Natural killer cell (primary cell): ENCODE data around the gene GTF2IRD1. TPM values are rescaled to one million over a fixed set of nuclear protein-coding genes. Genes with fewer than 3 reads are reported as not detected.

Experiments
- ATAC-seq, 3 donors: fragments of 150-1000 bp in 2 of 3; fragments of 200-7000 bp in 1 of 3; cut with Tn5 transposase; 1 replicate in 1 of 3; 2 replicates in 2 of 3; pipeline ENCODE4 v1.10.0; 2021; ENCODE audit warnings: mild to moderate bottlenecking in 2 of 3, moderate library complexity in 2 of 3
- DNase-seq, 2 donors: peaks; one replicate each; pipeline versions ENCODE4 v3.0.0 to v3.0.0-alpha.2; 2013 to 2021; ENCODE audit warnings: mixed read lengths in 1 of 2
- H3K27ac ChIP-seq: one replicate; pipeline ENCODE4 v1.5.1; 2013; ENCODE audit warnings: mild to moderate bottlenecking, low read length
- H3K27me3 ChIP-seq: one replicate; pipeline ENCODE4 v1.6.1; 2013; ENCODE audit warnings: low read length; ENCODE audit not compliant: control insufficient read depth, insufficient read depth
- H3K36me3 ChIP-seq: one replicate; pipeline ENCODE4 v1.6.1; 2013; ENCODE audit warnings: low read length; ENCODE audit not compliant: control insufficient read depth, insufficient read depth
- H3K4me1 ChIP-seq: one replicate; pipeline ENCODE4 v1.6.1; 2013; ENCODE audit warnings: low read length; ENCODE audit not compliant: control insufficient read depth, insufficient read depth
- H3K4me3 ChIP-seq: one replicate; pipeline ENCODE4 v1.5.1; 2013; ENCODE audit warnings: low read length
- H3K9me3 ChIP-seq: one replicate; pipeline ENCODE4 v1.6.1; 2013; ENCODE audit warnings: low read length; ENCODE audit not compliant: control insufficient read depth, insufficient read depth
- H3K27ac Mint-ChIP-seq, 2 donors: one replicate each; pipeline ENCODE4 v1.8.0; 2022; ENCODE audit warnings: mild to moderate bottlenecking in 2 of 2, mixed read lengths in 2 of 2, moderate library complexity in 1 of 2
- H3K27me3 Mint-ChIP-seq, 2 donors: one replicate each; pipeline ENCODE4 v1.8.0; 2022; ENCODE audit warnings: low read depth in 2 of 2, mixed read lengths in 2 of 2
- H3K36me3 Mint-ChIP-seq: one replicate; pipeline ENCODE4 v1.8.0; 2022; ENCODE audit warnings: mixed read lengths
- H3K4me1 Mint-ChIP-seq, 2 donors: one replicate each; pipeline ENCODE4 v1.8.0; 2022; ENCODE audit warnings: mixed read lengths in 2 of 2
- H3K4me3 Mint-ChIP-seq: one replicate; pipeline ENCODE4 v1.8.0; 2022; ENCODE audit warnings: mild to moderate bottlenecking, moderate library complexity, mixed read lengths
- H3K9me3 Mint-ChIP-seq, 2 donors: one replicate each; pipeline ENCODE4 v1.8.0; 2022; ENCODE audit warnings: mixed read lengths in 2 of 2
- CTCF ChIP-seq: fragments of 200-600 bp; IDR thresholded peaks from one replicate; pipeline ENCODE4 v1.8.0; 2022; ENCODE audit warnings: antibody characterized with exemption
- WGBS: methylation state at CpG from one replicate; pipeline ENCODE4 v1.1.7; 2013; ENCODE audit warnings: missing lambda C conversion rate; ENCODE audit not compliant: insufficient coverage; 5-methylcytosine and 5-hydroxymethylcytosine counted together
- intact Hi-C: fragments of 100-400 bp; cut with micrococcal nuclease; formaldehyde crosslinking; loops from one replicate; pipeline ENCODE4 v1.14.2; 2022
- total RNA-seq, 4 donors: library from RNA; stranded (reverse); fragments of 120-200 nt in 1 of 4; gene quantifications; one replicate each; pipeline versions ENCODE4 v1.2.3 to v1.2.4, GENCODE V29; 2013 to 2022

GTF2IRD1 gene
- total RNA-seq, 3 donors from 2014 or later (not counting 1 experiment from before 2014, with no cell fraction given) = not detected

DNA sequence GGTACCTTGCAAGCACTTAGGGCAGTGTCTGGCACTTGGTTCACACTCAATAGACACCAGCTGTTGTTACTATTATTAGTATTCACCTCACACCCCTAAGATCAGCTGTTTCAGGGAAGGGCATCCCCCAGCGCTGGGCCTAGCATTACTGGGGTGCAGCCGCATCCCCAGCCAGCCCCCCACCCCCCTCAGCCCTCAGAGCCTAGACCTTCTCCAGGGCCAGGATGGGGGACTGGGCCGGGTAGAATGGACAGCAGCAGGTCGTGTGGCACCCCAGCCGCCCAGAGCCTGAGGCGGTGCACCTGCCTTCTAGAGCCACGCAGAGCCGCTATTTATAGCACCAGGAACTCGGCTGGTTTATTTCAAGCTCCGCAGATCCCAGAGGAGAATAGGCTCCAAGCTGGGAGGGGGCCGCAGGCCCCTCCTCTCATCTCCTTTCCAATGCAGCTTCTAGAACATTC is 60.5 kb downstream of the GTF2IRD1 start:
- H3K27me3 Mint-ChIP-seq = no peaks in the 10 kb centered on the region
- H3K9me3 Mint-ChIP-seq = no peaks in the 10 kb centered on the region
- intact Hi-C loops = no loop called here
- no peak overlapping the region for H3K27ac ChIP-seq
- no peaks in the 10 kb centered on the region for H3K4me1 ChIP-seq
- no peak overlapping the region for H3K27ac Mint-ChIP-seq
- no peaks in the 10 kb centered on the region for H3K27me3 ChIP-seq
- H3K36me3 ChIP-seq = no peaks in the 10 kb centered on the region
- H3K9me3 ChIP-seq = no peaks in the 10 kb centered on the region
- ATAC-seq = no peak
- TF ChIP-seq CTCF = no peak
- no peaks in the 10 kb centered on the region for H3K36me3 Mint-ChIP-seq
- no peaks in the 10 kb centered on the region for H3K4me1 Mint-ChIP-seq
- 91% methylated on average over 11 of the region's 11 CpGs for WGBS
- H3K4me3 ChIP-seq = no peak overlapping the region
- H3K4me3 Mint-ChIP-seq = no peak overlapping the region
- no peak for DNase-seq

- no peaks in the 10 kb centered on the region for H3K9me3 Mint-ChIP-seq
- no peaks in the 10 kb centered on the region for H3K4me1 Mint-ChIP-seq
- Histone ChIP-seq H3K4me1 (no peaks in the 10 kb centered on the region), H3K27ac (no peak overlapping the region), H3K9me3 (no peaks in the 10 kb centered on the region), H3K36me3 (no peaks in the 10 kb centered on the region), H3K27me3 (no peaks in the 10 kb centered on the region), H3K4me3 (no peak overlapping the region)
- H3K27me3 Mint-ChIP-seq = no peaks in the 10 kb centered on the region
- no peak for TF ChIP-seq CTCF
- H3K36me3 Mint-ChIP-seq = no peaks in the 10 kb centered on the region
- no peak for DNase-seq
- H3K27ac Mint-ChIP-seq = no peak overlapping the region
- intact Hi-C loops = no loop called here
- WGBS = 85% methylated on average over 14 of the region's 15 CpGs
- ATAC-seq = no peak
- H3K4me3 Mint-ChIP-seq = no peak overlapping the region
Observed at GRCh38 chr7:74515276-74515675, 61.6 kb downstream of the GTF2IRD1 start.

- no peak overlapping the region for H3K4me3 Mint-ChIP-seq
- Histone ChIP-seq H3K4me1 (no peaks in the 10 kb centered on the region), H3K9me3 (no peaks in the 10 kb centered on the region), H3K27ac (no peak overlapping the region), H3K27me3 (no peaks in the 10 kb centered on the region), H3K4me3 (no peak overlapping the region), H3K36me3 (no peaks in the 10 kb centered on the region)
- H3K36me3 Mint-ChIP-seq = no peaks in the 10 kb centered on the region
- H3K9me3 Mint-ChIP-seq = no peaks in the 10 kb centered on the region
- no peak for TF ChIP-seq CTCF
- DNase-seq (no peak), ATAC-seq (no peak)
- no peaks in the 10 kb centered on the region for H3K27me3 Mint-ChIP-seq
- intact Hi-C loops = no loop called here
- no peaks in the 10 kb centered on the region for H3K4me1 Mint-ChIP-seq
- no peak overlapping the region for H3K27ac Mint-ChIP-seq
- 77% methylated on average over 3 of the region's 3 CpGs for WGBS
Observed at GRCh38 chr7:74516214-74516613, 62.5 kb downstream of the GTF2IRD1 start.

DNA sequence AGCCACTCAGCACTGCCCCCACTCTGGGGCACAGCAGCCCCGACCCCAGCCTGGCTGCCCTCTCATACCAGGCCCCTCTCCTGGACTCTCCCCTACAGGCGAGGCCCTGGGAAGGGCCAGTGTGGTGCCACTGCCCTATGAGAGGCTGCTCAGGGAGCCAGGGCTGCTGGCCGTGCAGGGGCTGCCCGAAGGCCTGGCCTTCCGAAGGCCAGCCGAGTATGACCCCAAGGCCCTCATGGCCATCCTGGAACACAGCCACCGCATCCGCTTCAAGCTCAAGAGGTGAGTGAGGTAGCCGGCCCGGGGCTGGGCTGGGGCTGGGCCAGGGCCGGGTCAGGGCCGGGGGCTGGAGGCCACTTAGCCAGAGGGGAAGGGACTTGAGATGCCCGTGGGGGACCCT is 64.3 kb downstream of the GTF2IRD1 start:
- no peaks in the 10 kb centered on the region for H3K27me3 Mint-ChIP-seq
- 92% methylated on average over 13 of the region's 13 CpGs for WGBS
- H3K36me3 Mint-ChIP-seq = no peaks in the 10 kb centered on the region
- Histone ChIP-seq H3K36me3 (no peaks in the 10 kb centered on the region), H3K4me1 (no peaks in the 10 kb centered on the region), H3K27ac (no peak overlapping the region), H3K4me3 (no peak overlapping the region), H3K27me3 (no peaks in the 10 kb centered on the region), H3K9me3 (peaks cover 3% of the 10 kb centered on the region)
- H3K4me1 Mint-ChIP-seq = no peaks in the 10 kb centered on the region
- no peak for DNase-seq
- intact Hi-C loops = no loop called here
- H3K9me3 Mint-ChIP-seq = no peaks in the 10 kb centered on the region
- no peak for TF ChIP-seq CTCF
- H3K4me3 Mint-ChIP-seq = no peak overlapping the region
- ATAC-seq = no peak
- H3K27ac Mint-ChIP-seq = no peak overlapping the region
